Measurements from ENCODE around the gene SLC6A18. TPM values are rescaled to one million over a fixed set of nuclear protein-coding genes. Genes with fewer than 3 reads are reported as not detected.

Gene SLC6A18
- polyA plus RNA-seq, 1 of the 3 experiments (the other 2 are of a cell fraction) = not detected

GRCh38 chr5:1235379-1235778 is 10.2 kb downstream of the SLC6A18 start:
- no peak overlapping the region for H3K27ac ChIP-seq (ENCODE audit: low read depth in 2 of 2, low read length in 1 of 2)
- TF ChIP-seq JUND (IDR thresholded peaks at IDR 0.05) (no peak), TEAD4 (IDR thresholded peaks at IDR 0.05; ENCODE audit: borderline replicate concordance, insufficient read depth) (no peak), FOSL2 (IDR thresholded peaks at IDR 0.05; ENCODE audit: borderline replicate concordance, low read depth) (no peak), GABPA (IDR thresholded peaks at IDR 0.05; ENCODE audit: low read depth) (no peak), EP300 (IDR thresholded peaks at IDR 0.05; ENCODE audit: borderline replicate concordance in 1 of 2, low read depth in 1 of 2, low read length in 1 of 2) (no peak), RXRA (IDR thresholded peaks at IDR 0.05; ENCODE audit: borderline replicate concordance, low read depth) (no peak), SIN3A (IDR thresholded peaks at IDR 0.05; ENCODE audit: borderline replicate concordance, low read depth, low read length) (no peak), REST (IDR thresholded peaks at IDR 0.05; ENCODE audit: low read depth, low read length) (no peak), MAX (IDR thresholded peaks at IDR 0.05; ENCODE audit: low read depth) (no peak), NRF1 (IDR thresholded peaks at IDR 0.05; ENCODE audit: low read depth, low read length) (no peak), IRF3 (IDR thresholded peaks at IDR 0.05; ENCODE audit: low read depth, low read length) (no peak), USF2 (IDR thresholded peaks at IDR 0.05; ENCODE audit: borderline replicate concordance, low read depth, low read length) (no peak)
- no peaks in the 10 kb centered on the region for H4K20me1 ChIP-seq (ENCODE audit: insufficient read depth)
- no peak overlapping the region for H2AFZ ChIP-seq (ENCODE audit: low read depth)
- H3K4me3 ChIP-seq (ENCODE audit: low read depth in 2 of 2, low read length in 1 of 2) = no peak overlapping the region
- no peaks in the 10 kb centered on the region for H3K9me2 ChIP-seq
- 23% methylated on average over 7 of the region's 8 CpGs for WGBS (ENCODE audit: low lambda C conversion rate)
- no peaks in the 10 kb centered on the region for H3K36me3 ChIP-seq (replicated peaks in 1 of 2; ENCODE audit: control insufficient read depth in 1 of 2, insufficient read depth in 2 of 2, low read length in 1 of 2)
- H3K4me1 ChIP-seq (ENCODE audit: control insufficient read depth in 1 of 2, insufficient read depth in 2 of 2, low read depth in 1 of 2, low read length in 1 of 2) = no peaks in the 10 kb centered on the region
- no peak for DNase-seq
- CTCF ChIA-PET = interaction anchor here (0.7 to 2.0 kb wide), 2 partner anchors 66 to 95 kb away, joined by 3 to 7 read pairs; no protein-coding TSS in a partner anchor
- H3K9ac ChIP-seq = no peak overlapping the region
- H3K27me3 ChIP-seq (ENCODE audit: insufficient read depth) = peaks cover 5% of the 10 kb centered on the region; the same call in 1 of the 2 replicates
- H3K79me2 ChIP-seq (ENCODE audit: insufficient read depth) = no peaks in the 10 kb centered on the region
- H3K4me2 ChIP-seq = no peak overlapping the region
- POLR2A ChIA-PET = no interaction called here
- H3F3A ChIP-seq (replicated peaks; ENCODE audit: insufficient read depth) = no peaks in the 10 kb centered on the region
- H3K9me3 ChIP-seq = no peaks in the 10 kb centered on the region; the same call in 1 of the 2 replicates

Measured in SK-N-SH (cell line).